PC-9 (cell line): ENCODE data around the gene CES2. TPM values are rescaled to one million over a fixed set of nuclear protein-coding genes. Genes with fewer than 3 reads are reported as not detected.

ENCODE experiments used
- BruUV-seq: library from RNA; stranded (reverse); fragments of 400-500 nt; replicated peaks from 2 replicates; lab custom pipeline; 2021; lab: Mats Ljungman, UMichigan
- CTCF ChIA-PET: fragments of 300-600 bp; sonication (Branson Sonifier 250); formaldehyde crosslinking; loops from one replicate; lab custom pipeline; 2022; ENCODE audit warnings: antibody characterized with exemption; lab: Charles Lee
- POLR2A ChIA-PET: fragments of 300-600 bp; sonication (Branson Sonifier 250); formaldehyde crosslinking; loops from one replicate; lab custom pipeline; 2022; ENCODE audit warnings: antibody characterized with exemption; ENCODE audit not compliant: unreplicated experiment; lab: Charles Lee
- DNase-seq, 2 experiments: peaks; one replicate each; pipeline versions ENCODE4 v3.0.0 to v3.0.0-alpha.2; 2015 to 2022; ENCODE audit warnings: mixed read lengths in 1 of 2
- H2AFZ ChIP-seq: fragments of 200-600 bp; sonication (generic); 2 replicates; pipeline ENCODE4 v1.8.1; 2017; ENCODE audit warnings: antibody characterized with exemption
- H3F3A ChIP-seq: fragments of 200-600 bp; sonication (generic); 2 replicates; pipeline ENCODE4 v1.8.1; 2017; ENCODE audit warnings: antibody characterized with exemption, mild to moderate bottlenecking, low read depth; ENCODE audit not compliant: insufficient read depth
- H3K27ac ChIP-seq: fragments of 200-600 bp; sonication (generic); 2 replicates; pipeline ENCODE4 v1.6.1; 2016; ENCODE audit warnings: mixed run types
- H3K27me3 ChIP-seq: fragments of 200-600 bp; sonication (generic); 2 replicates; pipeline ENCODE4 v1.6.1; 2016; ENCODE audit warnings: low read depth, mixed run types; ENCODE audit not compliant: insufficient read depth
- H3K36me3 ChIP-seq: fragments of 200-600 bp; sonication (generic); 2 replicates; pipeline ENCODE4 v1.6.1; 2016; ENCODE audit warnings: low read depth, mixed run types
- H3K4me1 ChIP-seq: fragments of 200-600 bp; sonication (generic); replicated peaks from 2 replicates; pipeline ENCODE4 v1.6.1; 2016; ENCODE audit warnings: mixed run types; ENCODE audit not compliant: insufficient read depth
- H3K4me2 ChIP-seq: fragments of 200-600 bp; sonication (generic); 2 replicates; pipeline ENCODE4 v1.6.1; 2017; ENCODE audit warnings: mixed run types
- H3K4me3 ChIP-seq: fragments of 200-600 bp; sonication (generic); 2 replicates; pipeline ENCODE4 v1.6.1; 2016; ENCODE audit warnings: mixed run types
- H3K79me2 ChIP-seq: fragments of 200-600 bp; sonication (generic); 2 replicates; pipeline ENCODE4 v1.6.1; 2017; ENCODE audit warnings: low read depth, mixed run types
- H3K9me2 ChIP-seq: fragments of 200-600 bp; sonication (generic); 2 replicates; pipeline ENCODE4 v1.8.1; 2017; ENCODE audit warnings: mild to moderate bottlenecking; ENCODE audit not compliant: insufficient read depth
- H3K9me3 ChIP-seq: fragments of 200-600 bp; sonication (generic); 2 replicates; pipeline ENCODE4 v1.8.1; 2016; ENCODE audit warnings: low read depth; ENCODE audit not compliant: insufficient read depth
- H4K20me1 ChIP-seq: fragments of 200-600 bp; sonication (generic); 2 replicates; pipeline ENCODE4 v1.8.1; 2017; ENCODE audit not compliant: insufficient read depth
- CTCF ChIP-seq: fragments of 200-600 bp; sonication (generic); conservative IDR thresholded peaks from 2 replicates; pipeline ENCODE4 v1.6.1; 2017; ENCODE audit warnings: mixed run types, antibody characterized with exemption, mild to moderate bottlenecking, moderate library complexity
- EZH2 ChIP-seq: fragments of 200-600 bp; sonication (generic); IDR thresholded peaks from 2 replicates; pipeline ENCODE4 v1.8.0; 2017; ENCODE audit warnings: antibody characterized with exemption, low read depth
- intact Hi-C: fragments of 100-400 bp; cut with micrococcal nuclease; formaldehyde crosslinking; loops from one replicate; pipeline ENCODE4 v1.10.0; 2022; ENCODE audit not compliant: unreplicated experiment
- total RNA-seq: library from RNA; stranded (reverse); gene quantifications from 2 replicates; pipeline ENCODE4 v1.2.3, GENCODE V29; 2021

The CES2 gene
- total RNA-seq, 1 experiment from 2014 or later = 32.8 TPM

GRCh38 chr16:66940236-66940635, 4.9 kb downstream of the CES2 start:
- Histone ChIP-seq H3K36me3 (no peaks in the 10 kb centered on the region), H3K79me2 (peaks cover 11% of the 10 kb centered on the region), H3K27ac (no peak overlapping the region), H3K4me1 (peaks cover 11% of the 10 kb centered on the region; the same call in 1 of the 2 replicates), H3K4me3 (no peak overlapping the region), H4K20me1 (peaks cover 9% of the 10 kb centered on the region; the same call in 1 of the 2 replicates), H3K9me2 (no peaks in the 10 kb centered on the region), H3K9me3 (no peaks in the 10 kb centered on the region), H3K4me2 (no peak overlapping the region), H3K27me3 (no peaks in the 10 kb centered on the region), H2AFZ (no peak overlapping the region), H3F3A (peaks cover 8% of the 10 kb centered on the region; the same call in 1 of the 2 replicates)
- TF ChIP-seq EZH2 = no peak
- no peak for TF ChIP-seq CTCF
- ChIA-PET CTCF (no interaction called here), POLR2A (no interaction called here)
- intact Hi-C loops = no loop called here
- DNase-seq = no peak
- BruUV-seq = no TSS peak

- peaks cover 18% of the 10 kb centered on the region; the same call in 1 of the 2 replicates for H3F3A ChIP-seq
- ChIA-PET POLR2A (interaction anchor here (0.5 kb wide), 1 partner anchor 14 kb away, joined by 6 read pairs; no protein-coding TSS in a partner anchor), CTCF (interaction anchor here (0.7 kb wide), 1 partner anchor 16 kb away, joined by 3 read pairs; no protein-coding TSS in a partner anchor)
- no peaks in the 10 kb centered on the region for H3K4me1 ChIP-seq
- no peaks in the 10 kb centered on the region for H3K27me3 ChIP-seq
- no peak overlapping the region for H3K4me2 ChIP-seq
- TF ChIP-seq CTCF (no peak), EZH2 (no peak)
- H3K9me2 ChIP-seq = no peaks in the 10 kb centered on the region
- peaks cover 4% of the 10 kb centered on the region; the same call in 1 of the 2 replicates for H4K20me1 ChIP-seq
- H3K27ac ChIP-seq = no peak overlapping the region
- intact Hi-C loops = no loop called here
- H3K79me2 ChIP-seq = no peaks in the 10 kb centered on the region
- H3K4me3 ChIP-seq = no peak overlapping the region
- H2AFZ ChIP-seq = no peak overlapping the region
- H3K9me3 ChIP-seq = no peaks in the 10 kb centered on the region
- no peaks in the 10 kb centered on the region for H3K36me3 ChIP-seq
- no peak for DNase-seq
- BruUV-seq = no TSS peak
These were observed 7.7 kb downstream of the CES2 start for GRCh38 chr16:66942981-66943380.

GRCh38 chr16:66943426-66944053, 8.2 kb downstream of the CES2 start:
- H3K9me3 ChIP-seq = no peaks in the 10 kb centered on the region
- H3K9me2 ChIP-seq = no peaks in the 10 kb centered on the region
- H3F3A ChIP-seq = peaks cover 18% of the 10 kb centered on the region; the same call in 1 of the 2 replicates
- BruUV-seq = no TSS peak
- H3K36me3 ChIP-seq = no peaks in the 10 kb centered on the region
- intact Hi-C loops = no loop called here
- no peak overlapping the region for H3K4me3 ChIP-seq
- H3K4me2 ChIP-seq = no peak overlapping the region
- H3K27me3 ChIP-seq = no peaks in the 10 kb centered on the region
- no peak overlapping the region for H2AFZ ChIP-seq
- H3K79me2 ChIP-seq = no peaks in the 10 kb centered on the region
- no peaks in the 10 kb centered on the region for H3K4me1 ChIP-seq
- TF ChIP-seq CTCF (no peak), EZH2 (no peak)
- no peak for DNase-seq
- no peak overlapping the region for H3K27ac ChIP-seq
- CTCF ChIA-PET = no interaction called here
- H4K20me1 ChIP-seq = peaks cover 4% of the 10 kb centered on the region; the same call in 1 of the 2 replicates
- POLR2A ChIA-PET = interaction anchor here (0.6 kb wide), 1 partner anchor 203 kb away, joined by 14 read pairs; no protein-coding TSS in a partner anchor
